NCI-H1092 (cell line): Measurements from ENCODE around the gene FPGS.

ENCODE experiments used
- DNase-seq: peaks from one replicate; lab custom pipeline; 2025; lab: John Stamatoyannopoulos, UW

The FPGS gene

DNA sequence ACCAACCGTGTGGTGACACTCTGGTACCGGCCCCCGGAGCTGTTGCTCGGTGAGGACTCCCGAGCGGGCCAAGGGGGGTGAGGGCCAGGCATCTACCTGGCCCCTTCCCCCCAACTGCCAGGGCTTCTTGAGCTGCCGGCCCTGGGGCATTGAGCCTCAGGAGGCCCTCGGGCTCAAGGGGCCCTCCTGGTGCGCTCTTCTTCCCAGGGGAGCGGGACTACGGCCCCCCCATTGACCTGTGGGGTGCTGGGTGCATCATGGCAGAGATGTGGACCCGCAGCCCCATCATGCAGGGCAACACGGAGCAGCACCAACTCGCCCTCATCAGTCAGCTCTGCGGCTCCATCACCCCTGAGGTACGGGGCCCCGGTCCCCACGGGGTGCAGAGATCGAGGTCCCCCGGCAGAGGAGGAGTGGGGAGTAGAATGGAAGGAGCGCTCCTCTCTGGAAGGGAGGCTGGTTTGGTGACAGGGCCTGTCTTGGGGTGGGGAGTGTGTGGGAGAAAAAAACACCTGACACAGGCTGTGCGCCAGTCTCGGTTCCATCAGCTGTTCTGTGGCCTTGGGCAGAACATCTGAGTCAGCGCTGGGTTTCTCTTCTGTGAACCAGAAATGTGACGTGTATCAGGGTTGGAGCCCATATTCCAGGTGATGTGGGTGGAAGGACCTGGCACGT is 14.2 kb upstream of the FPGS start:
- DNase-seq: no peak

DNA sequence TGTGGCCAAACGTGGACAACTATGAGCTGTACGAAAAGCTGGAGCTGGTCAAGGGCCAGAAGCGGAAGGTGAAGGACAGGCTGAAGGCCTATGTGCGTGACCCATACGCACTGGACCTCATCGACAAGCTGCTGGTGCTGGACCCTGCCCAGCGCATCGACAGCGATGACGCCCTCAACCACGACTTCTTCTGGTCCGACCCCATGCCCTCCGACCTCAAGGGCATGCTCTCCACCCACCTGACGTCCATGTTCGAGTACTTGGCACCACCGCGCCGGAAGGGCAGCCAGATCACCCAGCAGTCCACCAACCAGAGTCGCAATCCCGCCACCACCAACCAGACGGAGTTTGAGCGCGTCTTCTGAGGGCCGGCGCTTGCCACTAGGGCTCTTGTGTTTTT is 13.5 kb upstream of the FPGS start:
- no peak for DNase-seq

GRCh38 chr9:127790094-127790855 is 12.4 kb upstream of the FPGS start:
- no peak for DNase-seq

DNA sequence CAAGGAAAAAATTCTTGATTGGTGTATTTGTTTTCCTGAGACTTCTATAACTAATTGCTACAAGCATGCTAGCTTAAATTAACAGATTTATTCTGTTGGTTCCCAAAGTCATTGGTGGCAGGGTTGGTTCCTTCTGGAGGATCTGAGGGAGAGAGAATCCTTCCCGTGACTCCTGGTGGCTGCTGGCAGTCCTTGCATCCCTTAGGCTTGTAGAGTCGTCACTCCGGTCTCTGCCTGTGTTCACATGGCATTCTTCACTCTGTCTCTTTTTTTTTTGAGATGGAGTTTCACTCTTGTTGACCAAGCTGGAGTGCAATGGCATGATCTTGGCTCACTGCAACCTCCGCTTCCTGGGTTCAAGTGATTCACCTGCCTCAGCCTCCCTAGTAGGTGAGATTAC is 11.6 kb upstream of the FPGS start:
- DNase-seq: no peak

- no peak for DNase-seq
These were observed 10.2 kb upstream of the FPGS start for GRCh38 chr9:127792417-127793031.

DNA sequence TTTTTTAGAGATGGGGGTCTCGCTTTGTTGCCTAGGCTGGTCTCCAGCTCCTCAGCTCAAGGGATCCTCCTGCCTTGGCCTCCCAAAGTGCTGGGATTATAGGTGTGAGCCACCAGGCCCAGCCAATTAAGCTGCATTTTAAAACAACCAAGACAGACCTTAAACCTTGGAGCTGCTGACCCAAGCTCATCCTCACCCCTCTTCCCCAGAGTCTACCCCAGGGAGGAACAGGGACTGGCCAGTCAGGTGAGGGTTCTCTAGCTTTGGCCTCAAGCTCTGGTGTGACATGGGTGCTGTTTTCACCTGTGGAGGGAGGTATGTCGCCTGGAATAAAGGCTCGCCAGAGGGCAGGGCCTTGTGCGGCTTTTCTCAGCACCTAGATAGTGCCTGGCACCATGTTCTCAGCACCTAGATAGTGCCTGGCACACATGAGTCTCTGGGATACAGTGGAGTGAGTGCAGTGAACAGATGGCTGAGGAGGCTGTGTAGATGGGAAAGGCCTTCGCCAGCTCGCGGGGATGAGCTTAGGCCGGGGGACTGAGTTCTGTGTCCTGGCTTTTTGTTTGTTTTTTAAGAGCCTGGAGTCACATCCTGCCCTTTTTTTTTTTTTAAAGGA is 9.5 kb upstream of the FPGS start:
- DNase-seq: no peak

DNA sequence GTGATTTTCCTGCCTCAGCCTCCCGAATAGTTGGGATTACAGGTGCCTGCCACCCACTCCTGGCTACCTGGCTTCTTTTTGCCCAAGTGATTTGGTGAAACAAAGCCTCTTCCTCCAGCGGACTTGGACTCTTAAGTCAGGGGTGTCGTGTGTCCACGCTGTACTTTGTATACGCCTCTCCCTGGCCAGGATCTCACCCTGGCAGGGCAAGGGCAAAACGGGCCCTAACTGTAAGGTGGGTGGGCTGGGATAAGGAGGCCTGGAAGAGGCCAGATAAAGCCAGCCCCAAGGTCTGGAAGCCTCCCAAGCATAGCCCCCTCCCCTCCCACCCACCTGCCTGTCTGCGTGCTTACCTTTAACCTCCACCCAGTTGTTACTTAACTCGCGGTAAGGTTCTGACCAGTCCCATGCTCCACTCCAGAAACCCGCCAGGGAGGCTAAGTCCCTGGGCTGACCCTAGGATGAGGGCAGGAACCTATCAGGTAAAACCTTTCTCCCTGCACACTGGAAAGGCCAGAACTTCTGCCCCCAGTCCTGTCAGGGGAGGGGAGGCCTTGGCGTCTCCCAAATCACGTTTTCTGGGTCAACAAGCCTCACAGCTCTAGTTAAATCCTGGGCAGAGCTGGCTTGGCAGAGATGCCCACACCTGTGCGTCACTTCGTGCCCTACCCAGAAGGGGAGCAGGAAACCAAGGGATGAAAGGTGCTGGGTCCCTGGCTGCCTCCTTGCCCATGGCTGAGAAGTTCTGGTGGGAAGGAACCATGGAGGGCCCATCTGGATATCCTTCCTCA is 8.5 kb upstream of the FPGS start:
- DNase-seq: no peak

DNA sequence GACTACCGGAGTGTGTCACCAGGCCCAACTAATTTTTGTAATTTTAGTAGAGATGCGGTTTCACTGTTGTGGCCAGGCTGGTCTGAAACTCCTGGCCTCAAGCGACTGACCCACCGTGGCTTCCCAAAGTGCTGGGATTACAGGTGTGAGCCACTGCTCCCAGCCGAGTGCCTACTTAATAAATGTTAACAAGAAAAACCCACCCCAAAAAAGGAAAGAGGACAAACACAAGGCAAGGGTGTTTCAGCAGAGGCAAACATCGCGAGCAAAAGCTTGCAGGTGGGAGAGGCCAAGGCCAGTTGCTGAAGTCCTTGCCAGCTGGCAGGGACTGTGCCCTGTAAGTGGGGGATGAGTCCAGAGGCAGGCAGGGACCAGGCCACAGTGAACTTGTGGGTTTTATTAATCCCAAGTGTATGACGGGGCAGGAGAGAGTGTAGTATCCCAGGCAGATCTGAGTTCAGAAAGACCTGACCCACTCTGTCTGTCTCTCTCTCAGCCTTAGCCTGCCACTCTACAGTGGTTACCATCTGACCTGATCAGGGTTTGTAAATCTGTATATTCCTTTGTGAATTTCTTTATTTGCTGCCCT is 6.4 kb upstream of the FPGS start:
- peak; percentile 27 for DNase-seq

- peak; percentile 27 for DNase-seq
These were observed 5.8 kb upstream of the FPGS start for GRCh38 chr9:127796852-127797370.

GRCh38 chr9:127801955-127802575 is 617 bp upstream of the FPGS start:
- DNase-seq: no peak

- DNase-seq: no peak
These were observed 1.0 kb downstream of the FPGS start for GRCh38 chr9:127803507-127804352.

GRCh38 chr9:127805620-127806019 is 2.9 kb downstream of the FPGS start:
- no peak for DNase-seq

- no peak for DNase-seq
These were observed 4.2 kb downstream of the FPGS start for GRCh38 chr9:127806871-127807270.

DNA sequence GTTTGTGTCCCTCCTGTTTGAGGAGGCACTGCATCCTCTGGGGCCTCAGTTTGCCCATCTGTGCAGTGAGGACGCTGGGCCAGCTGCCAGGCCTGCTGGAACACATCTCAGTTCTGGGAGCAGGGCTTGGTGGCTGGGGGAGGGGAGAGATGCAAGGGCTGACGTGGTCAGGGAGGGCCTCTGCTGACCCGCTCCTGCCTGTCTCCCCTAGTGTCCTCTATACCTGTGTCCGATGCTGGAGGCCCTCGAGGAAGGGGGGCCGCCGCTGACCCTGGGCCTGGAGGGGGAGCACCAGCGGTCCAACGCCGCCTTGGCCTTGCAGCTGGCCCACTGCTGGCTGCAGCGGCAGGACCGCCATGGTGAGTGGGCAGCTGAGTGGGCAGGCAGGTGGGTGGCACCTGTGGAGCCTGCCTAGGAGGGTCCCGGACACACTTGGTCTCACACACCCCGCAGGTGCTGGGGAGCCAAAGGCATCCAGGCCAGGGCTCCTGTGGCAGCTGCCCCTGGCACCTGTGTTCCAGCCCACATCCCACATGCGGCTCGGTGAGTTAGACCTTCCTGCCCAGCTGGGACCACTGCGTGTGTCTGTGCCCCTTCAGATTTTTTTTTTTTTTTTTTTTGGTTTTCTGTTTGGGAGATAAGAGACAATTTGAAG is 5.8 kb downstream of the FPGS start:
- DNase-seq: no peak

DNA sequence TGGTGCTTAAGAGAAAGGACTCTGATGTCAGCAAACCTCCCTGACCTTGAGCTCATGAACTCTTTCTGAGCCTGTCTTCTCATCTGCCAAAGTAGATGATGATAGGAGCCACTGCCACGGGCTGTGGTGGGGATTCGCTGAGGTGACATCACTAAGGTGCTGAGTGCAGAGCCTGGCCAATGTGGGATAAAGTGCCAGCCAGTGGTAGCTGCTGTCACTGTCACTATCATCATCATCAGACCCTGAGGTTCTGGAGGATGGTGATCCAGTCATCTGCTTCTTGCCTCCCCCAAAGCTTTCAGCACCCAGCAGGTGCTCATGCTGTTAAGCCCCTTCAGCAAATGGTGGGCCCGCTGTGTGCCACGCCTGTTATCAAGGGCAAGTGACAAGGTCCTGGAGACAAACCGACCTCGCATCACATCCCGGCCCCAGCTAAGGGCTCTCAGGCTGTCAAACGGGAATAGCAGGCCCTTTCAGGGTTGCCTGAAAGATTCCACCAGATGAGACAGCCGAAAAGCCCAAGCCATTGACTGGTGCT is 6.4 kb downstream of the FPGS start:
- DNase-seq: no peak

DNA sequence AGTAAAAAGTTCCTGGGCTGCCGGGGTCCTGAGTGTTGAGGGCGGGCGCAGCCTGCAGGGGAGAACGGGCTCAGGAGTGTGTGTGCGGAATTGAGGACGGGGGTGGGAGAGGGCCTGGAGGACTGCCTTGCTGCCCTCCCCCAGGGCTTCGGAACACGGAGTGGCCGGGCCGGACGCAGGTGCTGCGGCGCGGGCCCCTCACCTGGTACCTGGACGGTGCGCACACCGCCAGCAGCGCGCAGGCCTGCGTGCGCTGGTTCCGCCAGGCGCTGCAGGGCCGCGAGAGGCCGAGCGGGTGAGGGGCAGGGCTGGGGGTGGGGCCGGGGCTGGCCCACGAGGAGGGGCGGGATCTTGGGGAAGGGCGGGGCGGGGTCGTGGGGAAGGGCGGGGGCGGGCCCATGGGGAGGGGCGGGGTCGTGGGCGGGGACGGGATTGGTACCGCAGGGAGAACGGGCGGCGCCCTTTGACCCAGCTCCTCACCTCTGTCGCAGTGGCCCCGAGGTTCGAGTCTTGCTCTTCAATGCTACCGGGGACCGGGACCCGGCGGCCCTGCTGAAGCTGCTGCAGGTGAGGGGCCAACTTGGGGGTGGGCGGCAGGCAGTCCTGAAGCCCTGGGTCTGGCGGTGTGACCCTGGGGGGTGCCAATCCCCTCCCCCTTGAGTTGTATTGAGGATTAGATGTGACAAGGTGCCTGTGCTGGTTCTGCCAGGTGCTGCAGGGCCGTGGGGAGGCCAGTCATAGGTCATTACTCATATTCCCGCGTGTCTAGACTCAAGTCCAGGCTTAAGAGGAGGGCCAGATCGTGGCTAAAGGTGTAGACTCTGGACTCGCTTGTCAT is 7.1 kb downstream of the FPGS start:
- DNase-seq: no peak

DNA sequence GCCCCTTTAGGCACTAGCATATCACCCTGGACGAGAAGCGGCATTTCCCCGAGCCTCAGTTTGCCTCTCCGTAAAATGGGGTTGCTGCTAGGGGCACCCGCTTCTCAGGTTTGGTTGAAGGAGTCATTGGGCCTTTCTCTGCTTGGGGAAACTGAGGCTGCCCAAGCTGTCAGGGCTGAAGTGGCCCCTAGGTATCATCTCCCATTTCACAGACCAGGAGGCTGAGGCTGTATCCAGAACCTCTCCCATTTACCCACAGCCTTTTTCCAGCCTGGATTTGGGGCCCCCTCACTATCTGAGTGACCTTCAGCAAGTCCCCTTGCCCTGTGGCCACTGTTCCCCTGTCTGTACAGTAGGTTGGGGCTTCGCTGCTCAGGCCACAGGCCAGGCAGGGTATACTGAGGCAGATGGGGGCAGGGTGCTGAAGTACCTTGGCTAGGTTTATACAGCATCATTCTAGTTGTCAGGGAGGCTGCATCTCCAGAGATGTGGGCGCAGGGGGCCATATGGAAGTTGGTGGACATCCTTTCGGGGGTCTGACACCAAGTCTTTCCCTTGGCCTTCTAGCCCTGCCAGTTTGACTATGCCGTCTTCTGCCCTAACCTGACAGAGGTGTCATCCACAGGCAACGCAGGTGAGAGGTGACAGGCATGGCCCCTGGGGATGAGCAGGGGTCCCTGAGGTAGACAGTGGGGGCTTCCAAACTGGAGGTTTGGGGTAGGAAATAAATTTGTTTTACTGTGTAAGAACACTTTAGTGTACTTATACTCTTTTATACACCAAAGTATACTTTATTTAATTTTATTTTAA is 7.9 kb downstream of the FPGS start:
- DNase-seq: no peak
